HFFc6 (cell line): ENCODE results near the gene ZG16B. TPM values are rescaled to one million over a fixed set of nuclear protein-coding genes. Genes with fewer than 3 reads are reported as not detected.

ENCODE experiments used
- DNase-seq: peaks from one replicate; pipeline ENCODE4 v3.0.0-alpha.2; 2018
- H3K27ac Mint-ChIP-seq: 2 replicates; pipeline ENCODE4 v1.8.0; 2020; ENCODE audit warnings: mild to moderate bottlenecking, mixed read lengths
- H3K27me3 Mint-ChIP-seq: 2 replicates; pipeline ENCODE4 v1.8.0; 2021; ENCODE audit warnings: mild to moderate bottlenecking, moderate library complexity, mixed read lengths; ENCODE audit not compliant: insufficient read depth
- H3K36me3 Mint-ChIP-seq: 2 replicates; pipeline ENCODE4 v1.8.0; 2021; ENCODE audit warnings: low read depth, mixed read lengths
- H3K4me1 Mint-ChIP-seq: 2 replicates; pipeline ENCODE4 v1.8.0; 2020; ENCODE audit warnings: low read depth, mixed read lengths
- H3K4me3 Mint-ChIP-seq: 2 replicates; pipeline ENCODE4 v1.8.0; 2020; ENCODE audit warnings: mild to moderate bottlenecking, moderate library complexity, mixed read lengths
- H3K9me3 Mint-ChIP-seq: 2 replicates; pipeline ENCODE4 v1.8.0; 2020; ENCODE audit warnings: mild to moderate bottlenecking, mixed read lengths
- CTCF ChIP-seq: fragments of 200-600 bp; sonication (generic); IDR thresholded peaks from 2 replicates; pipeline ENCODE4 v1.5.0; 2021; ENCODE audit warnings: antibody characterized with exemption, mild to moderate bottlenecking
- total RNA-seq, 6 experiments: library from RNA; stranded (reverse); fragmentation: NEBNext Ultra II Directional; extraction: Animal tissue kit (Norgen Biotek cat#: 25700); gene quantifications; 2 replicates in 1 of 6; 3 replicates in 5 of 6; pipeline ENCODE4 v1.2.3, GENCODE V29; 2021

The ZG16B gene
- total RNA-seq, 6 experiments from 2014 or later: 0.41 to 0.68 (median 0.46) TPM; not detected in 2

GRCh38 chr16:2831203-2831602, 1.1 kb downstream of the ZG16B start:
- H3K27me3 Mint-ChIP-seq: peaks cover 28% of the 10 kb centered on the region
- H3K27ac Mint-ChIP-seq: no peak overlapping the region
- no peak for TF ChIP-seq CTCF
- H3K9me3 Mint-ChIP-seq: peaks cover 5% of the 10 kb centered on the region
- H3K36me3 Mint-ChIP-seq: no peaks in the 10 kb centered on the region
- H3K4me3 Mint-ChIP-seq: no peak overlapping the region
- peaks cover 18% of the 10 kb centered on the region for H3K4me1 Mint-ChIP-seq
- no peak for DNase-seq

GRCh38 chr16:2833776-2834175, 3.7 kb downstream of the ZG16B start:
- H3K36me3 Mint-ChIP-seq: no peaks in the 10 kb centered on the region

GRCh38 chr16:2834968-2835367, 4.9 kb downstream of the ZG16B start:
- Mint-ChIP-seq H3K27ac (no peak overlapping the region), H3K4me1 (peaks cover 31% of the 10 kb centered on the region), H3K36me3 (no peaks in the 10 kb centered on the region), H3K9me3 (peaks cover 5% of the 10 kb centered on the region), H3K4me3 (no peak overlapping the region), H3K27me3 (peaks cover 20% of the 10 kb centered on the region)
- TF ChIP-seq CTCF: no peak
- DNase-seq: no peak

More at GRCh38 chr16:2833776-2834175, 3.7 kb downstream of the ZG16B start:
- Mint-ChIP-seq H3K4me3 (no peak overlapping the region), H3K4me1 (peaks cover 26% of the 10 kb centered on the region), H3K9me3 (peaks cover 5% of the 10 kb centered on the region), H3K27ac (no peak overlapping the region), H3K27me3 (peaks cover 21% of the 10 kb centered on the region)
- TF ChIP-seq CTCF: no peak
- no peak for DNase-seq

GRCh38 chr16:2835638-2836493, 5.8 kb downstream of the ZG16B start:
- Mint-ChIP-seq H3K9me3 (peaks cover 5% of the 10 kb centered on the region), H3K36me3 (no peaks in the 10 kb centered on the region), H3K27ac (peak overlapping the region; percentile 68), H3K4me3 (peak overlapping the region; percentile 52), H3K4me1 (peaks cover 31% of the 10 kb centered on the region), H3K27me3 (peaks cover 18% of the 10 kb centered on the region)
- DNase-seq: peak; percentile 90
- no peak for TF ChIP-seq CTCF

- H3K27ac Mint-ChIP-seq: no peak overlapping the region; the same call in 1 of the 2 replicates
- no peak for TF ChIP-seq CTCF
- DNase-seq: no peak
- H3K27me3 Mint-ChIP-seq: peaks cover 11% of the 10 kb centered on the region
- H3K4me3 Mint-ChIP-seq: no peak overlapping the region
- H3K4me1 Mint-ChIP-seq: peaks cover 31% of the 10 kb centered on the region
- H3K9me3 Mint-ChIP-seq: peaks cover 5% of the 10 kb centered on the region
- H3K36me3 Mint-ChIP-seq: no peaks in the 10 kb centered on the region
Measured at GRCh38 chr16:2836646-2837508, 6.8 kb downstream of the ZG16B start.
